ENCODE data around the gene ZNF487.
"Not testable (repeated sequence)": the region's sequence is repeated elsewhere in the genome, so short reads cannot be mapped to it uniquely, and the experiment has no call there.

Gene ZNF487

DNA sequence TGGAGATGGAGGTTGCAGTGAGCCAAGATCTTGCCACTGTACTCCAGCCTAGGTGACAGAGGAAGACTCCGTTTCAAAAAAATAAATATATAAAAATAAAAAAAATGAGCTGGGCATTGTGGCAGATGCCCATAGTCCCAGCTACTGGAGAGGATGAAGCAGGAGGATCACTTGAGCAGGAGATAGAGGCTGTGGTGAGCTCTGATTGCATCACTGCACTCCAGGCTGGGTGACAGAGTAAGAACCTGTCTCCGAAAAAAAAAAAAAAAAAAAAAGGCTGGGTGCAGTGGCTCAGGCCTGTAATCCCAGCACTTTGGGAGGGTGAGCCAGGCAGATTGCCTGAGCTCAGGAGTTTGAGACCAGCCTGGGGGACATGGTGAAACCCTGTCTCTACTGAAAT is 11.8 kb downstream of the ZNF487 start:
- no peak overlapping the region for H3K4ac ChIP-seq (ENCODE audit: low read length)
- no peak overlapping the region for H2BK5ac ChIP-seq (ENCODE audit: low read length)
- H3K14ac ChIP-seq (ENCODE audit: low read length): no peak overlapping the region
- no peak overlapping the region for H2BK12ac ChIP-seq (ENCODE audit: low read length)
- H2BK15ac ChIP-seq (ENCODE audit: low read length): no peak overlapping the region
- whole genome bisulfite sequencing, 2 donors (ENCODE audit: extremely low coverage in 2 of 2, insufficient read length in 2 of 2, insufficient replicate concordance in 1 of 2): no CpG with 5 or more reads among the region's 2 CpGs
- no peak for DNase-seq (ENCODE audit: low spot score)
- no peak overlapping the region for H4K8ac ChIP-seq (ENCODE audit: low read depth, low read length)
- no peaks in the 10 kb centered on the region for H3K4me1 ChIP-seq (ENCODE audit: control insufficient read depth in 2 of 2, insufficient read depth in 1 of 2, low read depth in 1 of 2, low read length in 2 of 2)
- H2AK5ac ChIP-seq (ENCODE audit: low read depth, low read length): no peak overlapping the region
- no peaks in the 10 kb centered on the region for H3K27me3 ChIP-seq (ENCODE audit: control insufficient read depth in 3 of 3, insufficient read depth in 3 of 3, low read depth in 1 of 3, low read length in 3 of 3)
- no peaks in the 10 kb centered on the region for H3K79me1 ChIP-seq (ENCODE audit: low read depth, low read length)
- H3K9me3 ChIP-seq (replicated peaks in 1 of 2; ENCODE audit: control insufficient read depth in 2 of 2, insufficient read depth in 1 of 2, low read depth in 1 of 2, low read length in 2 of 2): peaks cover 0 to 9% of the 10 kb centered on the region in 2 donors
- H3K9ac ChIP-seq (ENCODE audit: low read depth, low read length, poor library complexity): no peak overlapping the region
- no peaks in the 10 kb centered on the region for H3K36me3 ChIP-seq (replicated peaks in 1 of 2; ENCODE audit: control insufficient read depth in 2 of 2, insufficient read depth in 2 of 2, low read length in 2 of 2)
- H4K91ac ChIP-seq (ENCODE audit: low read depth, low read length, poor library complexity): no peak overlapping the region
- no peak overlapping the region for H3K18ac ChIP-seq (ENCODE audit: low read length)
- H3K27ac ChIP-seq (replicated peaks; ENCODE audit: low read length): no peak overlapping the region
- H3K4me2 ChIP-seq (ENCODE audit: insufficient read depth, low read length, poor library complexity, severe bottlenecking): no peak overlapping the region
- no peak overlapping the region for H2BK120ac ChIP-seq (ENCODE audit: low read depth, low read length)
- H2AFZ ChIP-seq (ENCODE audit: low read length): no peak overlapping the region
- H3K4me3 ChIP-seq (ENCODE audit: low read length in 2 of 2): no peak overlapping the region
- H3K23ac ChIP-seq (ENCODE audit: low read depth, low read length, poor library complexity): no peak overlapping the region

DNA sequence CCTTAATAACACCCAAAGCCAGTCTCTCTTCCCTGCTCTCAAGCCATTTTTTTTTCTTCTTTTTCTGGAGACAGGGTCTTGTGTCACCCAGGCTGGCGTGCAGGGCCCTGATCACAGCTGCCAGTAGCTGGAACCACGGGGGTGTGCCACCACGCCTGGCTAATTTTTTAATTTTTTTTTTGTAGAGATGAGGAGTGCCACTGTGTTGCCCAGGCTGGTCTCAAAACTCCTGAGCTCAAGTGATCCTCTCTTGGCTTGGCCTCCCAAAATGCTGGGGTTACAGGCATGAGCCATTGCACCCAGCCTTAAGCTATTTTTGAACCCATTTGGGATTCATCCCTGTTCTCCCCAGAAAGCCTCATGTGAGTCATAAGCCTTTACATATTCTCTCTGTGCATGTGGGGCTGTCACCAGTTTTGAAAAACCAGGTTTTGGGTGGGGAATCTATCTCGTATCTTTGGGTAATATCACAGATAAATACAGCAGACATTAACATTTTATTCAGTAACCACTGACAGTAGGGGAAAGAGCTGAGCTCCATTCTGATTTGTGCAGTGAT is 15.5 kb downstream of the ZNF487 start:
- no CpG with 5 or more reads among the region's 4 CpGs for WGBS, 2 donors (ENCODE audit: extremely low coverage in 2 of 2, insufficient read length in 2 of 2, insufficient replicate concordance in 1 of 2)
- Histone ChIP-seq H2BK12ac (ENCODE audit: low read length) (no peak overlapping the region), H3K9ac (ENCODE audit: low read depth, low read length, poor library complexity) (no peak overlapping the region), H3K4me3 (ENCODE audit: low read length in 2 of 2) (no peak overlapping the region), H2BK15ac (ENCODE audit: low read length) (no peak overlapping the region), H3K4me2 (ENCODE audit: insufficient read depth, low read length, poor library complexity, severe bottlenecking) (no peak overlapping the region), H3K4ac (ENCODE audit: low read length) (no peak overlapping the region), H3K79me1 (ENCODE audit: low read depth, low read length) (no peaks in the 10 kb centered on the region), H3K18ac (ENCODE audit: low read length) (no peak overlapping the region), H4K91ac (ENCODE audit: low read depth, low read length, poor library complexity) (no peak overlapping the region), H2BK120ac (ENCODE audit: low read depth, low read length) (no peak overlapping the region), H2AFZ (ENCODE audit: low read length) (no peak overlapping the region), H3K14ac (ENCODE audit: low read length) (no peak overlapping the region), H3K36me3 (replicated peaks in 1 of 2; ENCODE audit: control insufficient read depth in 2 of 2, insufficient read depth in 2 of 2, low read length in 2 of 2) (no peaks in the 10 kb centered on the region), H2BK5ac (ENCODE audit: low read length) (no peak overlapping the region), H3K27ac (replicated peaks; ENCODE audit: low read length) (no peak overlapping the region), H3K23ac (ENCODE audit: low read depth, low read length, poor library complexity) (no peak overlapping the region), H3K9me3 (replicated peaks in 1 of 2; ENCODE audit: control insufficient read depth in 2 of 2, insufficient read depth in 1 of 2, low read depth in 1 of 2, low read length in 2 of 2) (peaks cover 0 to 8% of the 10 kb centered on the region in 2 donors), H3K27me3 (ENCODE audit: control insufficient read depth in 3 of 3, insufficient read depth in 3 of 3, low read depth in 1 of 3, low read length in 3 of 3) (no peaks in the 10 kb centered on the region), H4K8ac (ENCODE audit: low read depth, low read length) (no peak overlapping the region), H2AK5ac (ENCODE audit: low read depth, low read length) (no peak overlapping the region), H3K4me1 (ENCODE audit: control insufficient read depth in 2 of 2, insufficient read depth in 1 of 2, low read depth in 1 of 2, low read length in 2 of 2) (peaks cover 0 to 3% of the 10 kb centered on the region in 2 donors)
- DNase-seq (ENCODE audit: low spot score): no peak

DNA sequence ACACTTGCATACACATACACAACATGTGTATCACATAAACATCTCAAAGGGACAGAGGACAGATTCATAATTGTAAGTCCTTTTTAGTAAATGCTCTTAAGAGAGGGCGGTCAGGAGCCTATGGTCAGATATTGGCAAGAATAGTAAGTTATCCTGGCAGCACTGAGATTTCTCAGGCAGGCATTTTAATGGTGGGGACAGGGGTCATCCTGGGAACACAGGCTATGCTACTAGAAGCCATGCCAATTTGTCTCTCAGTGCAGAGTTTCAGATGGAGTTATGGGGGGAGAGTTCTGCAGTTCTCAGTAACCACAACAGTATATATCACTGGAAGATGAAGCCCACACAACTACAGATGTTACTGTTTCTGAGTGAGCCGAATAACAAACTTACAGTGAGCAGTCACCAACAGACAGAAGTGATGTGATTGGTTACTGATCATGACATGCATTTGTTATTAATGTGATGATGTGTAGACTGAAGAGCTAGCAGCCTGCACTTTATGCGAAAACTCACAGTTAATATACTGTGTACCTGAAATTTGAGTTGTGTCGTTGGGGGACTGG is 16.4 kb downstream of the ZNF487 start:
- no peak overlapping the region for H2BK15ac ChIP-seq (ENCODE audit: low read length)
- H3K27ac ChIP-seq (replicated peaks; ENCODE audit: low read length): no peak overlapping the region
- no peak overlapping the region for H3K4ac ChIP-seq (ENCODE audit: low read length)
- no peak overlapping the region for H3K14ac ChIP-seq (ENCODE audit: low read length)
- no peak overlapping the region for H2AFZ ChIP-seq (ENCODE audit: low read length)
- H2BK120ac ChIP-seq (ENCODE audit: low read depth, low read length): no peak overlapping the region
- H2AK5ac ChIP-seq (ENCODE audit: low read depth, low read length): no peak overlapping the region
- H3K27me3 ChIP-seq (ENCODE audit: control insufficient read depth in 3 of 3, insufficient read depth in 3 of 3, low read depth in 1 of 3, low read length in 3 of 3): no peaks in the 10 kb centered on the region
- H3K4me2 ChIP-seq (ENCODE audit: insufficient read depth, low read length, poor library complexity, severe bottlenecking): no peak overlapping the region
- H3K4me3 ChIP-seq (ENCODE audit: low read length in 2 of 2): no peak overlapping the region
- WGBS, 2 donors (ENCODE audit: extremely low coverage in 2 of 2, insufficient read length in 2 of 2, insufficient replicate concordance in 1 of 2): no CpG with 5 or more reads among the region's 4 CpGs
- no peak overlapping the region for H3K18ac ChIP-seq (ENCODE audit: low read length)
- H2BK5ac ChIP-seq (ENCODE audit: low read length): no peak overlapping the region
- no peak overlapping the region for H4K91ac ChIP-seq (ENCODE audit: low read depth, low read length, poor library complexity)
- no peak overlapping the region for H4K8ac ChIP-seq (ENCODE audit: low read depth, low read length)
- H3K23ac ChIP-seq (ENCODE audit: low read depth, low read length, poor library complexity): no peak overlapping the region
- DNase-seq (ENCODE audit: low spot score): no peak
- peaks cover 0 to 3% of the 10 kb centered on the region in 2 donors for H3K4me1 ChIP-seq (ENCODE audit: control insufficient read depth in 2 of 2, insufficient read depth in 1 of 2, low read depth in 1 of 2, low read length in 2 of 2)
- H2BK12ac ChIP-seq (ENCODE audit: low read length): no peak overlapping the region
- H3K9ac ChIP-seq (ENCODE audit: low read depth, low read length, poor library complexity): no peak overlapping the region
- no peaks in the 10 kb centered on the region for H3K79me1 ChIP-seq (ENCODE audit: low read depth, low read length)
- no peaks in the 10 kb centered on the region for H3K36me3 ChIP-seq (replicated peaks in 1 of 2; ENCODE audit: control insufficient read depth in 2 of 2, insufficient read depth in 2 of 2, low read length in 2 of 2)
- peaks cover 0 to 5% of the 10 kb centered on the region in 2 donors for H3K9me3 ChIP-seq (replicated peaks in 1 of 2; ENCODE audit: control insufficient read depth in 2 of 2, insufficient read depth in 1 of 2, low read depth in 1 of 2, low read length in 2 of 2)

DNA sequence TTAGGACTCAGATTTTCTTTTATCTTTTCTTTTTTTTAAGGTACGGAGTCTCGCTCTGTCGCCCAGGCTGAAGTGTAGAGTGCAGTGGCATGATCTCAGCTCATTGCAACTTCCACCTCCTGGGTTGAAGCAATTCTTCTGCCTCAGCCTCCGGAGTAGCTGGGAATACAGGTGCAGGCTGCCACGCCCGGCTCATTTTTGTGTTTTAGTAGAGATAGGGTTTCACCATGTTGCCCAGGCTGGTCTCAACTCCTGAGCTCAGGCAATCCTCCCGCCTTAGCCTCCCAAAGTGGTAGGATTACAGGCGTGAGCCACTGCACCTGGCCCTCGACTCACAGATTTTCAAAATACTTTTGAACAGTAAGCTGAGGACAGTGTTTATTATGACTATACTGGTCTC is 17.1 kb downstream of the ZNF487 start:
- H3K18ac ChIP-seq (ENCODE audit: low read length); H2BK15ac ChIP-seq (ENCODE audit: low read length); H3K27me3 ChIP-seq (ENCODE audit: control insufficient read depth in 3 of 3, insufficient read depth in 3 of 3, low read depth in 1 of 3, low read length in 3 of 3); H3K9me3 ChIP-seq (replicated peaks in 1 of 2; ENCODE audit: control insufficient read depth in 2 of 2, insufficient read depth in 1 of 2, low read depth in 1 of 2, low read length in 2 of 2); H3K4me2 ChIP-seq (ENCODE audit: insufficient read depth, low read length, poor library complexity, severe bottlenecking); H3K9ac ChIP-seq (ENCODE audit: low read depth, low read length, poor library complexity); H2AFZ ChIP-seq (ENCODE audit: low read length); H3K23ac ChIP-seq (ENCODE audit: low read depth, low read length, poor library complexity); H4K8ac ChIP-seq (ENCODE audit: low read depth, low read length); H3K27ac ChIP-seq (replicated peaks; ENCODE audit: low read length); H2BK5ac ChIP-seq (ENCODE audit: low read length); H3K4me3 ChIP-seq (ENCODE audit: low read length in 2 of 2); H2BK12ac ChIP-seq (ENCODE audit: low read length); H3K4me1 ChIP-seq (ENCODE audit: control insufficient read depth in 2 of 2, insufficient read depth in 1 of 2, low read depth in 1 of 2, low read length in 2 of 2); H4K91ac ChIP-seq (ENCODE audit: low read depth, low read length, poor library complexity); DNase-seq (ENCODE audit: low spot score); H3K79me1 ChIP-seq (ENCODE audit: low read depth, low read length); H2BK120ac ChIP-seq (ENCODE audit: low read depth, low read length); H3K14ac ChIP-seq (ENCODE audit: low read length); H3K4ac ChIP-seq (ENCODE audit: low read length); H3K36me3 ChIP-seq (replicated peaks in 1 of 2; ENCODE audit: control insufficient read depth in 2 of 2, insufficient read depth in 2 of 2, low read length in 2 of 2); H2AK5ac ChIP-seq (ENCODE audit: low read depth, low read length): not testable (repeated sequence)
- WGBS, 2 donors (ENCODE audit: extremely low coverage in 2 of 2, insufficient read length in 2 of 2, insufficient replicate concordance in 1 of 2): no CpG with 5 or more reads among the region's 9 CpGs
